GM18499 (cell line): Measurements from ENCODE around the gene ST6GALNAC3.

ENCODE experiments used
- ATAC-seq: cut with Tn5 transposase; IDR thresholded peaks from one replicate; pipeline ENCODE4 v1.9.1; 2021; ENCODE audit warnings: moderate number of reproducible peaks; ENCODE audit not compliant: insufficient read depth, unreplicated experiment

The ST6GALNAC3 gene

DNA sequence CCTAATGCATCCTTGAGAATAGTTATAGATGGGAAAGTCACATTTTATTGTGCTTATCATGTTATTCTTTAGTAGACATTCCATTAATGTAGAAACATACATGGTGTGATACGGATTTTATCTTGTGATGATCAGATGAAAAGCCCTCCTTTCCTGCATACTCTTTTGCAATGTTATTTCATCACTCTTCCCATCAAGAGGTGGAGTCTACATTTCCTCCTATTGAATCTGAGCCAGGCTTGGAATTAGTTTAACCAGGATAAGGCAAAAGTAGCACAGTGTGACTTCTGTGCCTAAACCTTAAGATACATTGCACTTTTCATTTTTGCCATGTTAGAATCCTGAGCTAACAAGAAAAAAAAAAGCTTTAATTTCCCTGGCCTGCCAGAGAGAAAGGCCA, 399.0 kb downstream of the ST6GALNAC3 start:
- no peak for ATAC-seq

- no peak for ATAC-seq
Observed at GRCh38 chr1:76474922-76475321, 400.4 kb downstream of the ST6GALNAC3 start.

DNA sequence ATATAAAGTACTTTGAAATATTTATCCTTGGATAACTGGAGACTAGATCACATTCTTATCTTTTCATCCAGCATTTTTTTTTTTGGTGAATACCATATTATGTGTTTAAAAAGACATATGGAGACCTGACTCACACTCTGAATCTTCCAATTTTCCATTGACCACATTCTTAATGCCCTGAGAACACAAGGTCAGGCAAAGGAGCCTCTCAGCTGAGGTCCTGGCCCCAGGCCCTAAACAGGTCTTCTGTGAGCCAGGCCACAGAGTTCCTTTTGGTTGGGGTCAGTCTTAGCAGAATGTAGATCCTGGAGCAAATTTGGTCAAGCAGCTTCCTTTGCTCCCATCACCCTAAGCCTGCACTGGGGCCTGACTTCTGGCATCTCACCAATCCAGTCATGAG, 402.6 kb downstream of the ST6GALNAC3 start:
- ATAC-seq, result no peak

- no peak for ATAC-seq
Observed at GRCh38 chr1:76480827-76481226, 406.3 kb downstream of the ST6GALNAC3 start.

GRCh38 chr1:76481672-76482071, 407.1 kb downstream of the ST6GALNAC3 start:
- no peak for ATAC-seq

DNA sequence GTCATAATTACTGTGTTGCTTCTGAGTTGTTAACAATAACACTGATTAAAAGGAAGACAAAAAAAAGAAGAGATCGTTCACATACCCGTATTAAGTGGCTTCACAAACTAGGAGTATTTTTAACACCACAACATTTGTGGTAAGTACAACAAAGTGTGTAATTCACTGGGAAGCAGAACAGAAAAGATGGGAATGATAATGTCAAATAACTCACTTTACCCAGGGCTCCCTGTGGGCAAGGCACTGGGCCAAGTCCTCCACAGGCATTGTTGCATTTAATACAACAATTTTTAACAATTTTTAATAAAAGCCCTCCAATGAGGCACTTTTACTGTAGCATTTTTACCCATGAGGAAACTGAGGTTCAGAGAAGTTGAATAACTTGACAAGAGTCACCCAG, 407.7 kb downstream of the ST6GALNAC3 start:
- ATAC-seq, result no peak

DNA sequence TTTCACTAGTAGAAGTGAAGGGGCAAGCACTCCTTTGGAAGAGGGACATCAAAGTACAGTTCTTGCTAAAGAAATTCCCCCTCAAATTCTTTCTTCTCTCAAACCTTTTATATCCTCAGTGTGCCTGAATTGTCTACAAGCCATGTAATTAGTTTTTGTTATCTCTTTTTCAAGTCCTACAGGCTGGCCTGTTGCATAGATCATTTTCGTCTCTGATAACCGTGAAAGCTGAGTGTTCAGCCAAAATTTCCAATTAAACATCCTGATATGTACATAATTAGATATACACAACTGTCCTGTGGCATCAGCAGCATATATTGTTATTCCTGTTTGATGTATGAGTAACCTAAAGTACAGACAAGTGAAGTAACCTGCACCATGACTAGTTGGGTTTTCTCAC, 417.2 kb downstream of the ST6GALNAC3 start:
- no peak for ATAC-seq

- ATAC-seq, result no peak
Observed at GRCh38 chr1:76492752-76493430, 418.3 kb downstream of the ST6GALNAC3 start.

- ATAC-seq, result peak; percentile 82
Observed at GRCh38 chr1:76494807-76495206, 420.3 kb downstream of the ST6GALNAC3 start.

DNA sequence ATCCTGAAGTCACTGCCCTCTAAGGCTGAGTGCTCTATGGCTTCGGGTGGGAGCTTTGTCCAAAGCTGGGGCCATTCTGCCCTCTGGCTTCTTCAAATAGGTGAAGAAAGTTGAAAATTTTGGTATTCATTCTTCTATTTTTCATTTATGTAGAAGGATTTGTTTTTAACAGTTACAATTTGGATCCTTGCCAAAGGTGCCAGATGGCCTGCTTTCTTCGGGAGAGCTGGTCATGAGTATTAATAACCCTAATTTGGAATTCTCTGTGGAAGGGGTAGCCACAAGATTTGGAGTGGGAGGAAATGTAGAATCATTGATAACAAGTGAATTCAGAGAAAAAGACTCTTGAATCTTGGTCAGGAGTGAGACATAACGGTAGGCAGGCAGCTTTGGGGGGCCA, 422.3 kb downstream of the ST6GALNAC3 start:
- ATAC-seq, result no peak

DNA sequence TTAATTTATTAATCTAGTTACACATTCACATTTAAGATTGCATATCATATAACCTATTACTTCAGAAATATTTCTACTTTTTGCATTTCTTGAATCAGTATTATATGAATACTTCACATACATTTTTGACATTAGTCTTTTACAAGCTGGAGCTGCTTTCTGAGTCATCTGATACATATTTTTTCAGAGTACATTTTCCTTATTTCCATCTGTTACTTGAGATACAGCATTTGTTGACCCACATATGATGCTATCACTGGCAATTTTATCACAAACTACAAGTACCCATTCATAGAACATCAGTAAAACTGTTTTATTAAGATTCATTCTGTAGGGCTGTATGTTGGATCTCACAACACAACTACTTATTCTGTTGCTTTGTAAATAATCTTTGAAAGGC, 425.6 kb downstream of the ST6GALNAC3 start:
- ATAC-seq, result no peak

- ATAC-seq, result no peak
Observed at GRCh38 chr1:76501136-76501535, 426.6 kb downstream of the ST6GALNAC3 start.

- no peak for ATAC-seq
Observed at GRCh38 chr1:76501586-76502219, 427.2 kb downstream of the ST6GALNAC3 start.

GRCh38 chr1:76503100-76503499, 428.6 kb downstream of the ST6GALNAC3 start:
- ATAC-seq, result no peak

DNA sequence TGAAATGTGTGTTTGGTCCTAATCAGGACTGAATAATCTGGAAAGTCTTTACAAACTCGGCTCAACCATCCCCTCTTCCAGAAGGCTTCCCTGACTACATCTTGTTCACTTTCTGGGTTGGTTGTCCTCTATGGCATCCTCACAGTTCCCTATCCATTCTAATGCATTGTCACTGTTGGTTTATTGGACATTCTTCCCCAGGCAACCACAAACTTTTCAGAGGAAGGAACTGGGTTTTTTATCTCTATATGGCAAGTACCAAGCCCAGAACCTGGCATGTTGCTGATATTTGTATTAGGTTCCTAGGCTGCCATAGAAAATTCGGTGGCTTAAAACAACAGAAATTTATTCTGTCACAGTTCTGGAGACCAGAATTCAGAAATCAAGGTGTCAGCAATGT, 429.2 kb downstream of the ST6GALNAC3 start:
- ATAC-seq, result no peak

- ATAC-seq, result no peak
Observed at GRCh38 chr1:76507376-76507775, 432.8 kb downstream of the ST6GALNAC3 start.

- ATAC-seq, result no peak
Observed at GRCh38 chr1:76508871-76509270, 434.3 kb downstream of the ST6GALNAC3 start.

GRCh38 chr1:76510672-76511557, 436.4 kb downstream of the ST6GALNAC3 start:
- no peak for ATAC-seq

DNA sequence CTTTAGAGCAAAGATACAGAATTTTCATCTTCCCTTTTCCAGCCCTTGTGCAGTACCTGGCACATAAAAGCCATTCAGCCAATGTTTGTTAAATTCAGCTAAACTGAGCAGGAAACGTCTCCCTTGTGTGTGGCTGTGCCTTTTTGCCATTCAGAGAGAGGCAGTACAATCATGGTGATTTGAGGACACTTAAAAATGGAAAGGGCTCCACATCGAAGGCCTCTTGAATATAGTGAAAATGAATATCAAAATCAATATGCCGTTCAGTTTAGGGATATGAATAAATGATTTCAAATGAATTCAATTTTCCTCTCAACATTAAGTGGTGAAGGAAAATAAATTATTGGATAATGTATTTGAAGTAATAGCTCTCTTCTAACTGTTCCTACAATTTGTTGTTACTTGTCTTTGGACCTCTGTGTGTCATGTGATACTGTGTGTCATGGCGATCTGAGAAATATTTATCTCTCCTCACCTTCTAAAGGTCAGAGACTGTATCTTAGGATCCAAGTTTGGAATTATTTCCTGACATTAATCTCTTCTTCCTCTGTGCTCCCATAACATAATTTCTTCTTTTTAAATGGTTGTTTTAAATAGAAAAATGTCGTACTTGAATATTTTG, 437.1 kb downstream of the ST6GALNAC3 start:
- ATAC-seq, result no peak

DNA sequence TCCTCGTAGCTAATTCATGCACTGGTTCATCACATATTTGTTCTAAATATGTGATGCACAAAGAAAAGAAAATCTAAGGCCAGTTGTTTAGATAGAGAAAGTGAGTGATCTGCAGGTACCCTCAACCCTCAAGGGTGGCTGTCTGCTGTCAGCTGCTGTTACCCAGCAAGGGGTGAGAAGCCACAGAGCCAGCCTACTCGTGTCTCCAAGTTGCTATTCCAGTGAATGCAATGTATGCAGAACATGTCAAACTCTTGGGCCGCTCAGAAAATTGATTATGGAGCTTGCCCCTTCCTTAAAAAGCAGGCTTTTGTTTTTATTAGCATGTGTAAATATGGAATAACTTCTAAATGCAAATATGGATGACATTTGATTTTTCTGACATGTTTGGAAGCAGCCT, 456.4 kb downstream of the ST6GALNAC3 start:
- ATAC-seq, result no peak

- ATAC-seq, result no peak
Observed at GRCh38 chr1:76541618-76542017, 467.1 kb downstream of the ST6GALNAC3 start.
